GM12878 (cell line): ENCODE results near the gene ISM1. TPM values are rescaled to one million over a fixed set of nuclear protein-coding genes. Genes with fewer than 3 reads are reported as not detected.

Source experiments
- BCLAF1 ChIP-seq: fragments of 450-650 bp; IDR thresholded peaks from 2 replicates; pipeline ENCODE4 v1.6.1; 2017; ENCODE audit warnings: antibody characterized with exemption, mild to moderate bottlenecking, moderate library complexity
- CUX1 ChIP-seq: IDR thresholded peaks from 2 replicates; pipeline ENCODE4 v1.6.1; 2012; ENCODE audit warnings: improper control_type of control experiment, low read depth, low read length; ENCODE audit not compliant: insufficient replicate concordance
- EED ChIP-seq: sonication (generic); IDR thresholded peaks from 2 replicates; pipeline ENCODE4 v1.6.1; 2016; ENCODE audit warnings: antibody characterized with exemption, low read depth
- NFXL1 ChIP-seq: fragments of 450-650 bp; IDR thresholded peaks from 2 replicates; pipeline ENCODE4 v1.6.1; 2017; ENCODE audit warnings: antibody characterized with exemption, mild to moderate bottlenecking, borderline replicate concordance
- NFYB ChIP-seq: IDR thresholded peaks from 2 replicates; pipeline ENCODE4 v1.6.1; 2011; ENCODE audit warnings: low read depth, mild to moderate bottlenecking, low read length, improper control_type of control experiment, moderate library complexity; ENCODE audit not compliant: insufficient read depth
- PML ChIP-seq: IDR thresholded peaks from 2 replicates; pipeline ENCODE4 v1.6.1; 2012; ENCODE audit warnings: low read length, inconsistent platforms
- RB1 ChIP-seq: fragments of 450-650 bp; formaldehyde crosslinking; IDR thresholded peaks from 2 replicates; pipeline ENCODE4 v1.6.1; 2017; ENCODE audit warnings: mild to moderate bottlenecking, borderline replicate concordance
- SMARCA5 ChIP-seq: fragments of 450-650 bp; IDR thresholded peaks from 2 replicates; pipeline ENCODE4 v1.6.1; 2017; ENCODE audit warnings: mild to moderate bottlenecking
- YY1 ChIP-seq: IDR thresholded peaks from 2 replicates; pipeline ENCODE4 v1.6.1; 2011; ENCODE audit warnings: low read depth, mild to moderate bottlenecking, low read length
- polyA plus RNA-seq, 11 experiments: library from polyadenylated mRNA; depleted of rRNA in 4 of 11; unstranded in 6 of 11; stranded (reverse) in 5 of 11; fragments of >200 nt; fragmentation: Nextera tagmentation in 4 of 11; fragmentation: Illumina TruSeq in 1 of 11; extraction: Ambion mirVana in 4 of 11; extraction: Trizol in 1 of 11; gene quantifications; 1 replicate in 1 of 11; 2 replicates in 10 of 11; pipeline versions ENCODE4 v1.2.1 to v1.2.3, GENCODE V29; 2011 to 2016; ENCODE audit warnings: inconsistent platforms in 2 of 11, missing spikeins in 2 of 11, low read depth in 1 of 11
- total RNA-seq, 4 experiments: library from RNA; depleted of rRNA in 3 of 4; stranded (reverse); fragments of >200 nt in 3 of 4; fragmentation: Illumina TruSeq in 1 of 4; extraction: Trizol in 1 of 4; gene quantifications; 2 replicates each; pipeline versions ENCODE4 v1.2.1 to v1.2.3, GENCODE V29; 2013 to 2021

Gene ISM1
- total and polyA plus RNA-seq, 10 of the 15 experiments (the other 5 are each of a cell fraction or from before 2014, with no cell fraction given), result 0.01 to 0.03 TPM; not detected in 8

- TF ChIP-seq PML (no peak), SMARCA5 (no peak), YY1 (no peak), NFXL1 (no peak), CUX1 (no peak), EED (no peak), RB1 (no peak), NFYB (0 out of 2 replicates have a peak, but pooled peaks have one; percentile 18), BCLAF1 (no peak)
These were observed 44.9 kb downstream of the ISM1 start (continued) for GRCh38 chr20:13265941-13266340.
